Activated naive CD4-positive, alpha-beta T cell treated with anti-CD3 and anti-CD28 coated beads, Interleukin-2, amount 10 ng/mL, durations not matched to agents 7 days and 5 days (primary cell): ENCODE measurements around the gene TPGS1.

Experiments
- CTCF ChIA-PET: fragments of 350-600 bp; sonication (Branson Sonifier 250); formaldehyde crosslinking; loops from one replicate; lab custom pipeline; 2021; ENCODE audit warnings: antibody characterized with exemption; lab: Charles Lee
- DNase-seq: peaks from one replicate; pipeline ENCODE4 v3.0.0-alpha.2; 2020
- H3K27ac Mint-ChIP-seq: one replicate; pipeline ENCODE4 v1.8.0; 2021; ENCODE audit warnings: mild to moderate bottlenecking, moderate library complexity, mixed read lengths
- H3K27me3 Mint-ChIP-seq: one replicate; pipeline ENCODE4 v1.8.0; 2021; ENCODE audit warnings: mild to moderate bottlenecking, mixed read lengths
- H3K36me3 Mint-ChIP-seq: one replicate; pipeline ENCODE4 v1.8.0; 2021; ENCODE audit warnings: mixed read lengths
- H3K4me1 Mint-ChIP-seq: one replicate; pipeline ENCODE4 v1.8.0; 2021; ENCODE audit warnings: mixed read lengths
- H3K4me3 Mint-ChIP-seq: one replicate; pipeline ENCODE4 v1.8.0; 2021; ENCODE audit warnings: mild to moderate bottlenecking, moderate library complexity, mixed read lengths
- H3K9me3 Mint-ChIP-seq: one replicate; pipeline ENCODE4 v1.8.0; 2021; ENCODE audit warnings: mixed read lengths

Gene TPGS1

DNA sequence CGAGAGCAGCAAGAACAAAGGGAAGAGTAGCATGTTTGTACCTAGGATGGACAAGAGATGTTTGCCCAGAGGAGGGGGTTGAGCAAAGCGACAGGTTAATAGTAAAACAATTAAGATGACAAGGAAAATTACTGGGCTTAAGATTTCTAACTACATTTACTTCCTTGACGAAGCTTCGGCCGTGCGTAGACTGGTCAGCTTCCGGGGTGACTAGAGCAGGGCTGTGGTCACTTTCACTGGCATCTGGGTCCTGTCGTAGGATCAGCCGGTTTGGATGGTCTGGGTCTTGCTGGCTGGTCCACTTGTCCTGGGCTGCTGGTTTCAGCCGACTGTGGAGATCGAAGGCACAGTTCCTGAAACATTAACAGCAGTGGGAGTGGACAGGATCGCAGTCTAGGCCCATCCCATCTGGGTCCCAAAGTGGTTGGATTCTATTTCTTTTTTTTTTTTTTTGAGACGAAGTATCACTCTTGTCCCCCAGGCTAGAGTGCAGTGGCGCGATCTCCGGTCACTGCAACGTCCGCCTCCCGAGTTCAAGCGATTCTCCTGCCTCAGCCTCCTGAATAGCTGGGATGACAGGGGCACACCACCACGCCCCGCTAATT lies 60.1 kb downstream of the TPGS1 start:
- H3K4me3 Mint-ChIP-seq, result no peak overlapping the region
- no peak for DNase-seq
- H3K9me3 Mint-ChIP-seq, result no peaks in the 10 kb centered on the region
- no peak overlapping the region for H3K27ac Mint-ChIP-seq
- CTCF ChIA-PET, result no interaction called here
- peaks cover 17% of the 10 kb centered on the region for H3K4me1 Mint-ChIP-seq
- peaks cover 3% of the 10 kb centered on the region for H3K36me3 Mint-ChIP-seq
- peaks cover 7% of the 10 kb centered on the region for H3K27me3 Mint-ChIP-seq
